Sigmoid colon (tissue), 4 donors: Measurements from ENCODE around the gene N4BP2.

ENCODE experiments used
- CTCF ChIP-seq, 4 experiments: fragments of 450-650 bp in 3 of 4; fragments of 200-600 bp in 1 of 4; IDR thresholded peaks; one replicate each; pipeline ENCODE4 v1.5.1; 2016 to 2019; ENCODE audit warnings: antibody characterized with exemption in 4 of 4, mild to moderate bottlenecking in 3 of 4, moderate library complexity in 2 of 4
- POLR2A ChIP-seq, 2 donors: fragments of 450-650 bp; IDR thresholded peaks; one replicate each; pipeline ENCODE4 v1.6.1; 2016; ENCODE audit warnings: antibody characterized with exemption in 2 of 2, mild to moderate bottlenecking in 2 of 2, moderate library complexity in 2 of 2
- POLR2AphosphoS5 ChIP-seq, 4 donors: sonication (generic); formaldehyde crosslinking; IDR thresholded peaks; one replicate each; pipeline ENCODE4 v1.6.1; 2017; ENCODE audit warnings: antibody characterized with exemption in 4 of 4

GRCh38 chr4:40059362-40059761 is 2.7 kb downstream of the N4BP2 start:
- TF ChIP-seq POLR2A (IDR thresholded peaks at IDR 0.05) (no peak), CTCF (IDR thresholded peaks at IDR 0.05) (no peak), POLR2AphosphoS5 (IDR thresholded peaks at IDR 0.05) (no peak)
